ENCODE data around the gene EVI5L.
A peak's percentile ranks its signal among the peaks of the same experiment; 100 is the strongest.

The EVI5L gene

GRCh38 chr19:7903244-7904073 is 73.4 kb downstream of the EVI5L start, which contains the start of gene MAP2K7:
Gene MAP2K7 (plus strand): TSS chr19:7903877. CDS start chr19:7903945, 68 bp downstream.
- peak; percentile 99 for DNase-seq

GRCh38 chr19:7904074-7905020 is 74.3 kb downstream of the EVI5L start:
- peak; percentile 70 for DNase-seq

DNA sequence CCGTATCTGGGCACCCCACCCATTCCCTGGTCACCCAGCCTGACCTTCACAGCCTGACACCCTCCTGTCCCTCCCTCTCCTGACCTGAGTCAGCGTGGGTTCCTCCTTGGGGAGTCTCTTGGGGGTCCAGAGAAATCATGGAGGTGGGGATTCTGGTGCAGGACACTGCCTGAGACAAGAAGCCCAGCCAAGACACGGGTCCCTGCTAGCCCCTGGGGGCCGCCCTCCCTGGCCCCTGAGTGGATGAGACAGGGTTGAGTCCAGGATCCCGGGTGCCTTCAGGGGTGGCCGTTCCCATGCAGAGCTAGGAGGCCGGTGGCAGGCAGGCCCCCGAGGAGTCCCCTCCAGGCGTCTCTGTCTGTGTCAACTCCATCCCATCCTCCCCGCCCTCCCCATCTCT is 75.2 kb downstream of the EVI5L start:
- no peak for DNase-seq

GRCh38 chr19:7905859-7906258 is 75.8 kb downstream of the EVI5L start:
- DNase-seq, result no peak

DNA sequence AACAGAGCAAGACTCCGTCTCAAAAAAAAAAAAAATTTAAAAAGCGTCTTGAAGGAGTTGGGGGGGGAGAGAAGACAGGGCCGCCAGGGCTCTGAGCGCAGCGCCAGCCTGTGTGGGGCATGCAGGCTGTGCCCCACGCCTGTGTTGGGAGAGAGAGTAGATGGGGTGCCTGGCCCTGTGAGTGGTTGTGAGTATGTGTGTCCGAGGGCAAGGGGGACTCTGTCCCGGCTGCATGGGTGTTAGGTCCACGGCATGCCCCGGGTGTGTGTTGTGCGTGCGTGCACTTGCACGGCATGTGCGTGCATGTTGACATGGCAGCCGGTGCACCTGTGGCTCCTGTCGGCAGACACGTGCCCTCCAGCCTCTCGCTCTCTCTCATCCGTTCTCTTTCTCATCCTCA is 77.1 kb downstream of the EVI5L start:
- no peak for DNase-seq

DNA sequence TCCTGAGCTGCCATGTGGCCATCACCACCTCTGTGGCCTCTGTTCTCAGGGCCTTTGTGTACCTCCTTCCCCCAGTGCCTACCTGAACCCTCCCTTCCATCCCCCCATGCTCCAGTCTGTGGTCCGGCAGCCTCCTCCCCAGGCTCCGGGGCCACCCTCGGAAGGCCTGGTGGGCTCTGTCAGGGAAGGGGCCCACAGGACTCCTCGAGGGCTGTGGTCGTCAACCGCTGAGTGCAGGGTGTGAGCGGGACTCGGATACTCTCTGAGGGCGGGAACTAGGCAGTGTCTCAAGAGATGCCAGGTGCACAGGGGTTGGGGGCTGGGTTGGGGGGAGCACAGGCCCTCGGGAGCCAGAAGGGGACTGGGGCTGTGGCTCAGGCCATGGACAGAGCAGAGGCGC is 77.5 kb downstream of the EVI5L start:
- DNase-seq, result no peak

DNA sequence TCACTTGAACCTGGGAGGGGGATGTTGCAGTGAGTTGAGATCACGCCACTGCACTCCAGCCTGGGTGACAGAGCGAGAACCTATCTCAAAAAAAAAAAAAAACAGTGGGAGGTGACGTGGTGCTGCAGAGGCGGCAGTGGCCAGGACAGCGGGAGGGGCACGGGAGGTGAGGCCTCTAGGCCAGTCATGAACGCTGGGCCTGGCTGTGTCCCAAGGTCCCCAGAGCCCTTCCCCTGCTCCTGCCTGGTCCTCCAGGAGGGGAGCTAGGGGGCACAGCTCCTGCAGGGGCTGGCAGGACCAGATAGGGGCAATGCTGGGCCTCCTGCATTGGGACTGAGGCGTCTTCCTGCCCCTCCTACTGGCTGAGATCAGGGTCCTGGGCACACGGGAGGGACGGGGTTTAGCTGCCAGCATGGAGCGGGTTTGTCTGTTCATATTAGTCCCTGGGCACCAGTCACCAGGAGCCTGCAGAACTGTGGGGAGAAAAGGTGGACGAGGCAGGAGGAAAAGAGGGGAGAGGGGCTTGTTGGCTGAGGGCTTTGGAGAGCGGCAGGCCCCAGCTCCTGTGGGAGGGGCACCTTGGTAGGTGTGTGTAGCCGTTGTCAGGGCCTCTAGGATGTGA is 78.2 kb downstream of the EVI5L start:
- DNase-seq, result no peak

- DNase-seq, result no peak
Measured at GRCh38 chr19:7908742-7909461, 78.9 kb downstream of the EVI5L start.

GRCh38 chr19:7909471-7910067 is 79.6 kb downstream of the EVI5L start:
- DNase-seq, result no peak

- DNase-seq, result no peak
Measured at GRCh38 chr19:7910321-7911161, 80.5 kb downstream of the EVI5L start.

GRCh38 chr19:7911508-7912143 is 81.6 kb downstream of the EVI5L start:
- DNase-seq, result no peak

GRCh38 chr19:7912144-7912696 is 82.2 kb downstream of the EVI5L start:
- no peak for DNase-seq

GRCh38 chr19:7912697-7913564 is 82.9 kb downstream of the EVI5L start:
- DNase-seq, result no peak

GRCh38 chr19:7913652-7914051 is 83.6 kb downstream of the EVI5L start:
- DNase-seq, result no peak

GRCh38 chr19:7914099-7914498 is 84.1 kb downstream of the EVI5L start:
- no peak for DNase-seq

Data from stimulated activated naive CD4-positive, alpha-beta T cell treated with Interleukin-2 at 50 U/mL for 16 hours (primary cell).